ENCODE measurements around the gene STK32B.
A peak's percentile ranks its signal among the peaks of the same experiment; 100 is the strongest.
"Not testable (repeated sequence)": the region's sequence is repeated elsewhere in the genome, so short reads cannot be mapped to it uniquely, and the experiment has no call there.

STK32B gene

GRCh38 chr4:5209862-5210261 is 158.6 kb downstream of the STK32B start:
- no peak for DNase-seq (ENCODE audit: low spot score)

GRCh38 chr4:5211282-5211839 is 160.1 kb downstream of the STK32B start:
- no peak for DNase-seq (ENCODE audit: low spot score)

- no peak for DNase-seq (ENCODE audit: low spot score)
These were observed 161.2 kb downstream of the STK32B start for GRCh38 chr4:5212255-5213013.

DNA sequence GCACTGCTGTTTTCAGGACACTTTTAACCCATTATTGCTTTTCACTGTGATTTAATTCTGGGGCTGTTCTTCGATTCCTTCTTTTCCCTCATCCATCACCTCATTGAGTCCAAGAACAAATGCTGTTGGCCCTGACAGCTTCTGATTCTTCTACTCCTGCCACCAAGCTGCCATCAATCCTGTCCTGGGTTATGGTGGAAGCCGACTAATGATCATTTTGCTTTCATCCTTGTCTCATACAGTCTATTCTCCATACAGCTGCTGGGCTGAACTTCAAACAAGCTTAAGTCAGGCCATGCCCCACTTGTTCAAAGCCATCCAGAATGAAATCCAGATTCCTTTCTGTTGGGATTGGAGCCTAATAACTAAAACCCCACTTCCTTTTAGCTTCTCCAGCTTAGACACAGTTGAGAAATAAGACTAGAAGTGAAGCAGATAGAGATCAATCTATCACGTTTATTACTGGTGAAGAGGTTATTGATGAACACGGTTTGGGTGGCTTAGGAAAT is 161.9 kb downstream of the STK32B start:
- no peak for DNase-seq (ENCODE audit: low spot score)

DNA sequence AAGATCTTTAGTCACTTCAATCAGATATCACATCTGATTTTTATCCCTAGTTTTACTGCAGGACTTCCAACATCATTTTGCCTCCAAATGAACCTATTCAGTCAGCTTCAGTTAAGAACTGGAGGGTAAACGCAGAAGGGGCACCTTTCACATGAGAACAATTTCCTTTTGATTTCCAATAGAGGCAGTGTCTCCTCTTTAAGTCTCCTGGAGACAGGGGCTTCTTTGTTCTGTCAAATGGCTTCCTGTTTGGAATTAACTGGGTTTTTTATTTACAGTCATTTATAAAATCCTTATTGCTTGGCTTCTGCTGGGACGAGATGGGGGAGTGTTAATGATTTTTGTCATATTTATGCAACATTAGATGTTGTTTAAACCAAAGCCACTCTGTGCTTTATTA is 164.0 kb downstream of the STK32B start:
- DNase-seq (ENCODE audit: low spot score), result no peak

- peak; percentile 43 for DNase-seq (ENCODE audit: low spot score)
These were observed 166.1 kb downstream of the STK32B start for GRCh38 chr4:5217421-5217820.

DNA sequence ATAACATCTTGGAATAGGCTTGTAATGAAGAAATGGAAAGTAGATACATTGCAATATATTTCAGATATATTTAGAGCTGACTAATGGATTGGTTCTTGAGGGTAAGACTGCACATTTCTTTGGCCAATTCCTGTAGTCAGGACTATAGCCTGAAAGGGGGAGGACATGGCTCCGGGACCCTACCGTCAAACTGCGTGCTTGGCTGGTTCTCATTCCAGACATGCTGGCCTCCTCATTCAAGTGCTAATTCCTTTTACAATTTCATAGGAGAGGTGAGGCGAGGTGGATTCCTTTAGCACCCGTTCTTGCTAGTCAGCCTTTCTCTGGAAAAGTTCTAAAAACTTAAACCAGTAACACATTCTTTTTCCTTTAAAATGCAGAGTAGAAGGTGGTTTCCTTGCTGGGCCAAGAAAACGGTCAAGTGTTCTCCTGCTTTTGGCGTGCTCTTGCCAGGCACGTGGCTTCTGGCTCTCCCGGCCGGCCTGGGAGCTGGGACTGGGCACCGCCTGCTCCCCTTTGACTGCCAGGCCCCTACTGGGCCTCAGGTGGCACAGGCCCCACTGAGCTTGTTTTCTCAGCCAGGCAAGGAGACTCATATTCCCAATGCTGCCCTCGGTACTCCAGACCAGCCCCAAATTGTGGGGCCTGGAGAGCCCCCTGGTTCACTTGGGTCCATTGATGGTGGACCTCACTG is 167.2 kb downstream of the STK32B start:
- no peak for DNase-seq (ENCODE audit: low spot score)

- DNase-seq (ENCODE audit: low spot score), result no peak
These were observed 168.7 kb downstream of the STK32B start for GRCh38 chr4:5220028-5220427.

DNA sequence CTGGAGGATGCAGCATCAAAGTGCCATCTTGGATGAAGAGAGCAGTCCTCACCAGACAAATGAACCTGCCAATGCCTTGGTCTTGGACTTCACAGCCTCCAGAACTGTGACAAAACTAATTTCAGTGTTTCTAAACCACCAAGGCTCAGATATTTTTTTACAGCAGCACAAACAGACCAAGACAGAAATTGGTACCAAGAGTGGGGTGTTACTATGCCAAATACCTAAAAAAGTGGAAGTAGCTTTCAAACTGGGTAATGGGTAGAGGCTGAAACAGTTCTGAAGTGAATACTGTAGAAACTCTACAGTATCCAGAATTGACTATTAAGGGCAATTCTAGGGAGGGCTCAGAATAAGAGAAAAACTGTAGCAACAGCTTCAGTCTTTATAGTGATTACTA is 170.8 kb downstream of the STK32B start:
- no peak for DNase-seq (ENCODE audit: low spot score)

GRCh38 chr4:5222951-5223350 is 171.7 kb downstream of the STK32B start:
- no peak for DNase-seq (ENCODE audit: low spot score)

GRCh38 chr4:5224340-5224739 is 173.1 kb downstream of the STK32B start:
- peak; percentile 36 for DNase-seq (ENCODE audit: low spot score)

DNA sequence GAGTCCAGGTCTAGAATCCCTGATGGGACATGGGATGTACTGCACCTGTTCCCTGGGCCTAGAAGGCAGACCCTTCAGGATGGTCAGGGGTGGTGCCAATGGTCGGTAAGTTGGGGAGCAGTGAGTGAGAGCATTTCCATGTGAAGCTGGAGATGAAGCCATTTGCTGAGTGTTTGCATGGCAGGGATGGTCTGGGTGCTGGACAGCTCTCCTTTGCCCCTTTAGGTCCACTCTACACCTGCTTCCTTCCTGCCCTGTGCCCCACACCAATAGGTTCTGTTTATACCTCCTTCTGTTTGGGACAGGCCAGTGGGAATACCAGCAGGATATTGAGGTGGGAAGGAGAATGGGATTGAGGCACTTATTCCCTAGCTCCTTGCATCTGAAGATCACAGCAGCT is 181.3 kb downstream of the STK32B start:
- no peak for DNase-seq (ENCODE audit: low spot score)

GRCh38 chr4:5237086-5237660 is 185.9 kb downstream of the STK32B start:
- no peak for DNase-seq (ENCODE audit: low spot score)

- peak; percentile 58 for DNase-seq (ENCODE audit: low spot score)
These were observed 186.9 kb downstream of the STK32B start for GRCh38 chr4:5238173-5238572.

- DNase-seq (ENCODE audit: low spot score), result not testable (repeated sequence)
These were observed 195.8 kb downstream of the STK32B start for GRCh38 chr4:5247061-5247460.

GRCh38 chr4:5247735-5248134 is 196.5 kb downstream of the STK32B start:
- no peak for DNase-seq (ENCODE audit: low spot score)

GRCh38 chr4:5249727-5250126 is 198.4 kb downstream of the STK32B start:
- DNase-seq (ENCODE audit: low spot score), result no peak

DNA sequence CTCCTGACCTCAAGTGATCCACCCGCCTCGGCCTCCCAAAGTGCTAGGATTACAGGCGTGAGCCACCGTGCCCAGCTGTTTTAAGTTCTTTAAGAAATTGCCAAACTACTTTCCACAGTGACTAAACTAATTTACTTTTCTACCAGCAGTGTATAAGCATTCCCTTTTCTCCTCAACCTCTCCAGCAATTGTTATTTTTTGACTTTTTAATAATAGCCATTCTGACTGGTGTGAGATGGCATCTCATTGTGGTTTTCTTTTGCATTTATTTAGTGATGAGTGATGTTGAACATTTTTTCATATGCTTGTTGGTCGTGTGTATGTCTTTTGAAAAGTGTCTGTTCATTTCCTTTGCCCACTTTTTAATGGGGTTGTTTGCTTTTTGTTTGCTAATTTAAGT is 199.3 kb downstream of the STK32B start:
- not testable (repeated sequence) for DNase-seq (ENCODE audit: low spot score)

GRCh38 chr4:5256421-5256820 is 205.1 kb downstream of the STK32B start:
- no peak for DNase-seq (ENCODE audit: low spot score)

- DNase-seq (ENCODE audit: low spot score), result no peak
These were observed 205.8 kb downstream of the STK32B start for GRCh38 chr4:5257086-5257485.

GRCh38 chr4:5259471-5259870 is 208.2 kb downstream of the STK32B start:
- no peak for DNase-seq (ENCODE audit: low spot score)

GRCh38 chr4:5260121-5260520 is 208.8 kb downstream of the STK32B start:
- no peak for DNase-seq (ENCODE audit: low spot score)

DNA sequence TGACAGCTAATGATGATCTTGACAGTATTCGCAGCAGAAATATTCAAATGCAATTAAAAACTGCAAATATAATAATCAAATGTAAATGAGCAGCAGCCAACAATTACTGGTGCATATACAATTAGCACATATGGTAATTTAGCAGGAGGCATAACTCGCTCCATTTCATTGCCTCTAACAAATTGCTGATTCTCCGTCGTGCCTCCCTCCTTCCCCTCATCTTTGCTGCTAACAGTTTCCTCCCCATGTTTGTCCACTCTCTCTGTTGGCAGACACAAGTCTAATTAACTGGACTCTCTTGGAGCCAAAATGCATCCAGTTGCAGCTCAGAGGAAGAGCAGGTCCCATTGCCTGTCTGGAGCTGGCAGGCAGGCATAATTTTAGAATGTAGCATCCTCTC is 210.6 kb downstream of the STK32B start:
- DNase-seq (ENCODE audit: low spot score), result no peak
